HG03457 (cell line): ENCODE results near the gene PIN4.
"Not testable (repeated sequence)": the region's sequence is repeated elsewhere in the genome, so short reads cannot be mapped to it uniquely, and the experiment has no call there.

Source experiments
- ATAC-seq: cut with Tn5 transposase; IDR thresholded peaks from one replicate; pipeline ENCODE4 v1.9.1; 2021; ENCODE audit warnings: moderate number of reproducible peaks; ENCODE audit not compliant: unreplicated experiment

Gene PIN4

DNA sequence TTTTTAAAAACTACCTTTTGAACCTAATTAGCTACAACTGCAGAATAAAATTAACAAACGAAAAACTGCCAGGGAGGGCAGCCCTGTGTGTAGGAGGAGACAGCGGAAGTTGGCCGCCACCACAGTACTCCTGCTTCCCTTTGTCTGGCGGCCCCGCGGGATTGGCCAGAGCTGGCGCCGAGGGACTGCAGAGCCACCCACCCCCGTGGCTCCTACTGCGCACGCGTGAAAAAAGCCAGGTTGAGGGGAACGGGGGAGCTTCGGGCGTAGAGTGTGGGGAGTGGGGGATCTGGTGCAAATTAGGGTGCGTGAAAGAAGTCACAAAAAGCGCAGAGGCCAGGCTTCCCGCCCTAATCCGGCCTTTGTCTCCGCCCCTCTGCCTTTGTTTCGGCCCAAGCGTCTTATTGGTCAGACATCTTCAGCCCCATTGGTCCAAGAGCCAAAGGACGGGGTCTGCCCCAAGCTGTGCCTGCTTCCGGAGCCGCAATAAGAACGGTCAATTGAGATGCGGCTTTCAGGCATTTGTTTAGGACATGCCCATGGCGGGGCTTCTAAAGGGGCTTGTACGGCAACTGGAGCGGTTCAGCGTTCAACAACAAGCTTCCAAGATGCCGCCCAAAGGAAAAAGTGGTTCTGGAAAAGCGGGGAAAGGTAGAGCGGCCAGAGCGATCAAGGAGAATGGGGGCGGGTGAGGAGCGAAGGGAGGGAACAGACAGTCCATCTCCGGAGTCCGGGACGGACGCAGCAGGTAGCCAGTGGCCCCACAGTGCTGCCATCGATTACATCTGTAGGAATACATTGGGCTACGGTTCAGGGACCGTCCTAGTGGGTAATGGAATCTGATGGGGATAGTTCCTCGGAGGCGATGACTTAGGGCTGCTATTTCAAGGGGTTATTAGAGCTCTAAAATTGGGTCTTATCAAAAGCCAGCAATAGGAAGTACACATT is at the start of gene PIN4:
Gene PIN4, plus strand, starts transcription at position 580 of the 948 bp plus-strand sequence. Its CDS starts 29 bp downstream, at position 609.
- ATAC-seq = peak; percentile 92

DNA sequence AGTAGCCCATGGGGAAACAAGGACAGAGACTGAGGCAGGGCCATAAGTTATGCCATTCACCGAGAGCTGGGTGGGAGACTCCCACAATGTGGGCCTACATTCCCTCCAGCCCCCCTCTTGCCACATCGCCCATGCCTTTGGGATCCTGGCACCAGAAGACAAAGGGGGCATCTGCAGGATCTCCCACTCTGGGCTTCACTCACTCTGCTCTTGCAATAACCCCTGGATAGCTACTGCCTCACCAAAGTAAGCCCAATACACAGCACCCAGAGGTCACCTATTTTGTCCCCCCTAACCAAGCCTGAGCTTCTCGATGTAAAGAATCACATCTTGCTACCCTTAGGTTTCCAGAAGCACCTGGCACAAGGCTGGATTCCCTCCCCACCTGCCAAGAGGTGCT is 49.1 kb upstream of the PIN4 start:
- no peak for ATAC-seq

DNA sequence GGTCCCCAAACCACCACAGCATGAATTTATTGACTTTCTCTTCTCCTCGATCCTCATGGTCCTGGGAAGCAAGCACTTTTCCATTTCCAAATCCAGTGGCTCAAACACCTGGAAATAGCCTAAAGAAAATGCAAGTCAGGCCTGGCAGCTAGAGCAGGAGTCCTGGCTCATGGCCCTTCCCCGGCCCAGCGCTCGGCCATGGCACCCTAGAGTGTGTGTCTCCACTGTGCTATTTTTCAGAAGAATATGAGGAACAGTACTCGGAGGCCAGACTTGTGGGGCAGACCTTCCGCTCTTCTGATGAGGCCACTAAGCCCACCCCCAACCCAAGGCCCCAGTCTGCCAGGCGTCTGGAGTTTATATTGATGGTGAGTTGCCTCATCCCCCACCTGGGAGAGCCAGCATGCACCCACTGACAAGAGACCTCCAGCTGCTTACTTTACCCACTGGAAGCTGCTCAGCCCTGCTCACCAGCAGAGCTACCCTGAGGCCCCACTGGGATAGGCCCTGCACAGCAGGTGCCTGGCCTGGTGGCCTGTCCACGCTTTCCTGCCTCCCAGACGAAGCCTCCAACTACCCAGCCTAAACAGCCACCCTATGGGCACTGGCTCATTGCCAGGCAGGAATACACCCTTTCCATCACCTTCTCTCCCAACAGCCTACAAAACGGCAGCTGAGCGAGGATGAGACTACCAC is 47.6 kb upstream of the PIN4 start:
- ATAC-seq = no peak

DNA sequence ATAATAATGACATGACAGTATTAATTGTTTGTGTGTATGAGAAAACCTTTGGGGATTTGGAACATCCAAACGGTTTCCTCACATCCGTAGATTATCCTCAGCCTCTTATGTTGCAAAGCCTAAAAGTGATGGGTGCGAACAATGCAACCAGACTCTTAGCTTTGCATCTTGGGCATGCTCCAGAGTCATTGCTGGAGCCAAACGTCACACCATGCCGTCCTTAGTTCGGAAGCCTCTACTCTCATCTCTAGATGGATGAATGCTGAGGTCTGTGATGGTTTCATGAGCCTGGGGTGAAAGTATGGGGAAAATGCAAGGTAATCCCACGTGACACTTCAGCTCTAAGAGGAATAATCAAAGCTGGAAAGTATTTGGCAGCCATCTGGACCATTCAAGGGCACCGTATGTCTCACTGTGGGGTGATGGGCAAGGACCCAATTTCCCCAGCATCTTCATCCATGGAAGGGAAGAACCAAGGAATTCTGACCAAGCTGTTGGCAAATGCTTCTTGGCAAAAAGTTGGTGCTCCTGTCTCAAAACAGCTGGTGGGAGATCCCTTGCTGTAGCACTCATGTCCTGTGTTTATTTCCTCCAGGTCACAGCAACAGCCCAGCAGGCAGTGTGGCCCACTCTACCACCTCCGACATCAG is 43.6 kb upstream of the PIN4 start:
- no peak for ATAC-seq

DNA sequence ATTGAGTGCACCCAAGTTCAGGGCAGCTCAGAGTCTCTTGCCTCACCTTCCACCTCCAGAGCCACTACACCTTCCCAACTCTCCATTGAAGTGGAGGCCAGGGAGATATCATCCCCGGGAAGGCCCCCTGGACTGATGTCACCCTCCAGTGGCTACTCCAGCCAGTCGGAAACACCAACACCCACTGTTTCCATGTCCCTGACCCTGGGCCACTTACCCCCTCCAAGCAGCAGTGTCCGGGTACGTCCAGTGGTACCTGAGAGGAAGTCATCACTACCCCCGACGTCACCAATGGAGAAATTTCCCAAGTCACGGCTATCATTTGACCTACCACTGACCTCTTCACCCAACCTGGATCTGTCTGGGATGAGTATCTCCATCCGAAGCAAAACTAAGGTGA is 42.0 kb upstream of the PIN4 start:
- ATAC-seq = no peak

DNA sequence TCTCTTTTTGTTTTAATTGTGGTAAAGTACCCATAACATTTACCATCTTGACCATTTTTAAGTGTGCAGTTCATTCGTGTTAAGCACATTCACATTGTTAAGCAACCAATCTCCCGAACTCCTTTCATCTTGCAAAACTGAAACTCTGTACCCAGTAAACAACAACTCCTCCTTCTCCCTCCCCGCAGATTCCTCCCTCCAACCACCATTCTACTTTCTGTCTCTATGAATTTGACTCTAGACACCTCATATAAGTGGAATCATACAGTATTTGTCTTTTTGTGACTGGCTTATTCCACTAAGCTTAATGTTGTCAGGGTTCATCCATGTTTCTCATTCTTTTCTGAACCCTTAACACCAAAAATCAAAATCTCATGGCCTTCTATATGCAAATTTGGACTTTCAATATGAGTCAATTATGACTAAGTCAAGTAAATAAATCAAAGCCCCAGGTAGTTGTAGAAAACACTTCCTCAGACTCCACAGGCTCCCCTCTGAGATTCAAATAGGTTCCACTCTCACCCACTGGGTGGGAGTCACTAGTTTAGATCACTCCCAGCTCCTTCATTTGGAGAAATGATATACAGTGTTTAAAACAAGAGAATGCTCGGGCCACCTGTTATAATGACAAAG is 40.1 kb upstream of the PIN4 start:
- no peak for ATAC-seq

DNA sequence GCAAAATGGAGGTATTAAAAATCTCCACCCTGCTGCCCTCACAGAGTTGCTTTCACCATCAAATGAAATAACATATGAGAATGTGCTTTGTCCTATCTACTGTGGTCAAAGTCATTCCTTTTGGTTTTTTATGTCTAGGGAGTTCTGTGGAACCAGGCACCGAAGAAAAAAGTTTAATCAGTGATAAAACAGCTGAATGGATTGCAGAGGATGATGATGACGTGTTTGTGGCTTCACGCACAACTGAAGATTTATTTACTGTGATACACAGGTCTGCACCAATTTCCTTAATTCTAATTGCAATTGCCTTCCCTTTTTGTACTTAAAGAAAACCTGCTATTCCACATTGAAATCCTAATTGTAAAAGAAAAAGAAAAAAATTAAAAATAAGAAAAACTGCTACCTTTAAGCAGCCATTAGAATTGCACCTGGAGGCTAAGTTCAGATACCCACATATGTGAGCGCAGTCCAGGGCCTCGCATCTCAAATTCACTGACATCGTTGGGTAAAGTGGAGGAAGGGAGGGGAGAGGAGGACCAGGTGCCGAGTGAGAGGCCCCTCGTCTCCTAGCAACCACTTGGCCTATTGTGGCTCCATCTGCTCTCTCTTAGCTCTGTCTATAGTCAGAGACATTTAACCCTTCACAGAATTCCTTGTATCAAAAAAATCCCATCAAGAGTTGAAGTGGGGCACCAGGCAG is 39.3 kb upstream of the PIN4 start:
- ATAC-seq = no peak

DNA sequence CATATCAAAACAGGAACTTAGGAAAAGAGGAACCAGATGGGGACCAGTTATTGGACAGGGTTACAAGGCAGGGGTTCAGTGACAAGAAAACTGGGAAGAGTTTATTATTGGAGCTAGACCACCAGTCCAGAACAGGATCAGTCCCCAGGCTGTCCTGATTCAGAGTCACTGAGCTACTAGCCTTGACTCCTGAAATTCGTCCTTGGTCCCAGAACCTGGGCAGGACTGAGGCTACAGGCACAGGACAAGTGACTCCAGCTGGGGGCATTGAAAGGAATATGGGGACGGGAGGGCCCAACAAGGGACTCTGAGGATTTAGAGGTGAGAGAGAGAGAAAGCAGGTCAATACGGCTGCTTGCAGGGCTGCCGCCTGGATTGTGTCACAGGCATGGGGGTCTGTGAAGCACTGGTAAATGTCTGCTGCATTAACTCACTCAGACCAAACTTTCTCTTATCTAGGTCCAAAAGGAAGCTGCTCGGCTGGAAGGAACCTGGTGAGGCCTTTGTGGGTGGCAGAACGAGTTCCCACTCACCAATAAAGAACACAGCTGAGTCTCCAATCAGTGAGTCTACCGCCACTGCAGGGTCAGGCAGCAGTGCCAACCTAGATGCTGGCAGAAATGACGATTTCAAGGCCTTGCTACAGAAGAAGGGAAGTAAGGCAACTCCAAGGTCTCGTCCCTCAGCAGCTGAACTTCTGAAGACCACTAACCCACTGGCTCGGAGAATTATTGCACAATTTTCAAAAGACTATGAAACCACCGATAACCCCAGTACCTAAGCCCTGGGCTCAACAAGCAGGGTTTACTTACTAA is 38.6 kb upstream of the PIN4 start:
- ATAC-seq = no peak

DNA sequence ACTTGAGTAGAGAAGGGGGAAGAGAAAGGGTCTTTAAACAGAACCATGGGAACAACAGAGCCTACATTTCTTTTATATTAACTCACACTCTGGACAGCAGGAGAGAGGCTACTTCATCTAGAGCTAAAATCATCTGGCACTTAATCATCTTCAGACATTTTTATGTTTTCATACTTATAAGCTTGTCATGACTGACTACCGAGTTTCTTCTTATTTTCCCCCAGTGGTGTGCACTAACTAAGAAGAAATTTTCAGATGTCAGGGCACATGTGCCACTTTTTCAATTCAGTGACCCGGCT is 38.0 kb upstream of the PIN4 start:
- no peak for ATAC-seq

DNA sequence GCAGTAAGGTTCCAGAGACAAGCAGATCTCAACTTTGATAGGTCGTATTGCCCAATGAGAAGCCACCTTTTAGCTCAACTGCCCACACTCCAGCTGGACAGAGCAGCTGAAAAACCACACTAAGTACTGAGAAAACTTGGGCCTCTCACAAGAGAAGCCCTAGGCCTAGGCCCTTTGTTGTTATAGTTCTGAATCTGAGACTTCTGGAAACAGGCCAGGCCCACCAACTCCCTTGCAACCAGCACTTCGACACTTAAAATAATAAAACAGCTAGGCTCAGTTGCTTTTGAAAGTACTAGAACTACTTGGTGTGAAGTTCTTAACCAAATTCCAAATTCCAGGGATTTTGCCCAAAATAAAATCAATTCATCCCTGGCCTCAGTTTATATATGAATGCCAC is 36.4 kb upstream of the PIN4 start:
- no peak for ATAC-seq

DNA sequence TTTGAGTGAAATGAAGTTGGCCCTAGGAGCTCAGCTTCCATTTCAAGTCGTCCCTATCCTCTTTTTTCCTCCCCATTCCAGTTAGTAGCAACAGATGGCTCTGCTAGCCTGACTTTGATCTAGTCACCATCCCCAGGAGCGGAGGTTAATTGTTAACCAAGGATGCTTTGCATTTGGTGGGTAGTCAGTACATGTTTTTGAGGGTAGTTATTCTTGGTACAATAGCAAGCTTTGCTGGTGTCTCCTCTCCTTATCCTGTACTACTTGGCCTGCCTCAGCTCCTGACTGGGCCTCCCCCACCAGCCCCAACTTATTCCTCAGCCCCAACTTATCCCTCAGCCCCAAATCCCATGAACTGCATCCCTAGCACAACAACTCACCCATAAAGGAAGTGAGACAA is 35.0 kb upstream of the PIN4 start:
- no peak for ATAC-seq

DNA sequence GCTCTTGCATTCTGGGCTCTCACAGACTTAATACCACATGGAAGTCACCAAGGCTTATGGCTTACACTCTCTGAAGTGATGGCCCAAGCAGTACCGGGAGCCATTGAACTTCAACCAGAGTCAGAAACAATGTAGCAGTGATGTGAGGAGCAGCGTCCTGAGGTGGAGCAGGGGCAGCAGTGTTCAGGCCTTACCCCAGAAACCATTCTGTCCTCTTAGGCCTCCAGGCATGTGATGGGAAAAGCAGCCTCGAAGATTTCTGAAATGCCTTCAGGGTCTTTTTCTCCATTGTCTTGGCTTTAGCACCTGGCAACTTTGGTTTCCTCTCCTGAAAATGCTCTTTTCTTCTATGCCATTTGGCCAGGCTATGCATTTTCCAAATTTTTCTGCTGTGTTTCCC is 22.8 kb upstream of the PIN4 start:
- ATAC-seq = no peak

DNA sequence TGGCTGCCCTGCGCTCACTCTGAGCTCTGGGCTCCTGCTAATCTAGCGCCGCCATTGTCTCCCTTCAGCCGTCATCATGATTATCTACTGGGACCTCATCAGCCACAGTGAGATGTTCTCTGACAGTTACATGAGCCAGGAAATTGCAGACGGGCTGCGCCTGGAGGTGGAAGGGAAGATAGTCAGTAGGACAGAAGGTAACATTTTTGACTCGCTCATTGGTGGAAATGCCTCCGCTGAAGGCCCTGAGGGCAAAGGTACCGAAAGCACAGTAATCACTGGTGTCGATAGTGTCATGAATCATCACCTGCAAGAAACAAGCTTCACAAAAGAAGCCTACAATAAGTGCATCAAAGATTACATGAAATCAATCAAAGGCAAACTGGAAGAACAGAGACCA is 21.8 kb upstream of the PIN4 start:
- ATAC-seq = no peak

DNA sequence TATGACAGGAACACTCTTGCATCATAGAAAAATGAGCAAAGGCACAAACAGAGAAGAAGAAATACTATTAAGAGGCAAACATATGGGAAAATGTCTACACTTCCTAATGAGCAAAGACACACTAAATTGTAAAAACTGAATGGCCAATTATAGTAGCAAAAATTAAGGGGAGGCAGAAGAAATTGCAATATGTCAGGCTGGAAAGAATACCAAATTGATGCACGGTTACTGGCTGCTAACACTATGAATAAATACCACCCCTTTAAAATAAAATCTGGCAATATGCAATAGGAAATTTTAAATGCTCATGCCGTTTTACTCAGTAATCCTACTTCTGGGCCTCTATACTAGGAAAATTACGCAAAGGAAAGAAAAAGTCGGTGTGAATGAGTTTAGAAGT is 16.0 kb upstream of the PIN4 start:
- no peak for ATAC-seq

DNA sequence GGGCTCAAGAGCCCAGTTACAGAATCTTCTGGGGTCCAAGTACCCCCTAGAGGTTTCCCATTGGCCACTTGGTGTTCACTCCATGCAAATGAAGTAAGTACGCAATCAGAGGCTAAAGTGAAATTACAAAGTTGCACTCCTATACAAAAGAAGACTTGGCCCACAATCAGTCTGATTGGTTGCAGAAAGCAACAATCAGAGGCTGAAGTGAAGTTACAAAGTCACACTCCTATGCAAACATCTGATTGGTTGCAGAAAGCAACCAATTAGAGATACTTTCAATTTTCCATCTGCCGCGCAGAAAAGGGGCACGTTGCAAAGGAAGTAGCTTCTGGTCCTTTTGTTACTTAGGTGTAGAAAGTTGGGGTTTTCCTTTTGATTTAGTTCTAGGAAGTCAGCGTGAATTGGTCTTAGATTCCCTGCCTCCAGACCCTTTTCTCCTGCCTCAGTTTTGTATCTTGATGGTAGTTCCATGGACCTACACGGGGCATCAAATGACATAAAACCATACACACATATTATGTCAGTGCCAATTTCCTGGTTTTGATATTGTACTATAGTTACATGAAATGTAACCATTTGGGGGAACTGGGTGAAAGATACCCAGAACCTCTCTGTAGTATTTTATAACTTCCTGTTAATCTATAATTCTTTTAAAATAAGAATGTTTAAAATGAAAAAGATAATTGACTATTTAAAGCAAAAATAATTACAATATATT is 12.4 kb upstream of the PIN4 start:
- ATAC-seq = no peak

DNA sequence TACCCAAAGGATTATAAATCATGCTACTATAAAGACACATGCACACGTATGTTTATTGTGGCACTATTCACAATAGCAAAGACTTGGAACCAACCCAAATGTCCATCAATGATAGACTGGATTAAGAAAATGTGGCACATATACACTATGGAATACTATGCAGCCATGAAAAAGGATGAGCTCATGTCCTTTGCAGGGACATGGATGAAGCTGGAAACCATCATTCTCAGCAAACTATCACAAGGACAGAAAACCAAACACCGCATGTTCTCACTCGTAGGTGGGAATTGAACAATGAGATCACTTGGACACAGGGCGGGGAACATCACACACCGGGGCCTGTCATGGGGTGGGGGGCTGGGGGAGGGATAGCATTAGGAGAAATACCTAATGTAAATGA is 5.3 kb upstream of the PIN4 start:
- not testable (repeated sequence) for ATAC-seq

DNA sequence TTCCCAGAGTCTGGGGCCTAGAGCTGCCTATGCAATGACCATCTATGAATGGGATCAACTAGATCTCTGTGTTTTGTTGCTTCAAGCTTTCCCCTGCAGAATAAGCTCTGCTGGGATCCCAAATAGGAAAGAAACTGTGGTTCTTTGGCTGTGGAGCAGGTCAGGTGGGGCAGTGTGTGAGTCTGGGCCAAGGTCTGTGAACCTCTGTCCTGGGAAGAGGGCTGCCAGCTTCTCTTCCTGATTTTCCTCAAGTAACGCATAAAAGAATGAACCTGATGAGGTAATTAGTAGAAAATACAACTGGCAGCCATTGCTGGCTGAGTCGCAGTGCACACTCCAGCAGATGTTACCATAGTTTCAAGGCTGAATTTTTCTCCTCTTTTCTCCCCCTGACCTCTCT is 4.6 kb upstream of the PIN4 start:
- ATAC-seq = no peak

DNA sequence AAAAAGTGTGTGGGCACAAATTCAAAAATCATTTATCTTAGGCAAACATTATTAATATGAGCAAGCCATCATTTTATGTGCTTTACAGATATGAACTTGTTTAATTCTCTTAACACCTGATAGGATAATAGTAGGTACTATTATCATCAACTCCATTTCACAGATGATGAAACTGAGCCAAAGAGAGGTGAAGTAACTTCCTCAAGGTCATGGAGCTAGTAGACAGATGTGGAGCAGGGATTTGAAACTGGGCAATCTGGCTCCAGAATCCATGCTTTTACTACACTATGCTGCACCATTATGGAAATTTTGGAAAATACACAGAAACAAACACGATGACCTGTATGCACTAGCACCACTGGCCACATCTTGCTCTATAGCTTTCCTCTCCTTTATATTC is 1.0 kb upstream of the PIN4 start:
- ATAC-seq = no peak

DNA sequence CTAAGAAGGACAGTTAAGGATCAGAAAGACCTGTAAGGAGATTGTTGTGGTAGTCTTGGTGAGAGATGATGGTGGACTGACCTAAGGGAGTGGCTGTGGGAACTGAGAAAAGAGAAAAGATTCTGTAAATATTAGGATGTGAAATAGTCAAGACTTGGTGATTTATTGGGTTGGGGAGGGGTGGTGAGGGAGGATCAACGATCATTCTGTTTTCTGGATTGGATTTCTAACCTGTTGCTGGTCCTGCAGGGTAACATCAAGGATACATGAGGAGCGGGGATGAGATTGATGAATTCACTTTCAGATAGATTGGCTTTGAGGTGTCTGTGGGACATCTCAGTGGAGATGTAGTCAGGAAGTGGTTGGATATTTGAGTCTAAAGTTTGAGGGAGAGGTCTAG is 1.4 kb downstream of the PIN4 start:
- no peak for ATAC-seq
